Measurements from ENCODE around the gene ZNF236. TPM values are rescaled to one million over a fixed set of nuclear protein-coding genes. Genes with fewer than 3 reads are reported as not detected.

Gene ZNF236
- total RNA-seq, 1 donor = 13.6 TPM

- TF ChIP-seq CTCF (IDR thresholded peaks at IDR 0.05; ENCODE audit: insufficient read depth, low read length) = no peak
- no peak for DNase-seq (ENCODE audit: low read depth)
- H3K4me3 ChIP-seq (ENCODE audit: low read depth, low read length) = no peak overlapping the region
These were observed 73.1 kb downstream of the ZNF236 start for GRCh38 chr18:76895498-76895897.

- H3K4me3 ChIP-seq (ENCODE audit: low read depth, low read length) = no peak overlapping the region
These were observed 74.3 kb downstream of the ZNF236 start for GRCh38 chr18:76896677-76897076.

GRCh38 chr18:76897257-76897656, 74.9 kb downstream of the ZNF236 start:
- DNase-seq (ENCODE audit: low read depth) = no peak
- TF ChIP-seq CTCF (IDR thresholded peaks at IDR 0.05; ENCODE audit: insufficient read depth, low read length) = no peak

More at GRCh38 chr18:76896677-76897076, 74.3 kb downstream of the ZNF236 start:
- no peak for TF ChIP-seq CTCF (IDR thresholded peaks at IDR 0.05; ENCODE audit: insufficient read depth, low read length)
- no peak for DNase-seq (ENCODE audit: low read depth)

GRCh38 chr18:76903386-76903785, 81.0 kb downstream of the ZNF236 start:
- TF ChIP-seq CTCF (IDR thresholded peaks at IDR 0.05; ENCODE audit: insufficient read depth, low read length) = no peak
- H3K4me3 ChIP-seq (ENCODE audit: low read depth, low read length) = no peak overlapping the region
- peak; percentile 9 for DNase-seq (ENCODE audit: low read depth)

More at GRCh38 chr18:76897257-76897656, 74.9 kb downstream of the ZNF236 start:
- H3K4me3 ChIP-seq (ENCODE audit: low read depth, low read length) = no peak overlapping the region

GRCh38 chr18:76905821-76906220, 83.5 kb downstream of the ZNF236 start:
- no peak for DNase-seq (ENCODE audit: low read depth)
- TF ChIP-seq CTCF (IDR thresholded peaks at IDR 0.05; ENCODE audit: insufficient read depth, low read length) = no peak
- H3K4me3 ChIP-seq (ENCODE audit: low read depth, low read length) = no peak overlapping the region

- no peak for DNase-seq (ENCODE audit: low read depth)
- no peak for TF ChIP-seq CTCF (IDR thresholded peaks at IDR 0.05; ENCODE audit: insufficient read depth, low read length)
- no peak overlapping the region for H3K4me3 ChIP-seq (ENCODE audit: low read depth, low read length)
These were observed 85.9 kb downstream of the ZNF236 start for GRCh38 chr18:76908277-76908676.

- no peak for DNase-seq (ENCODE audit: low read depth)
- no peak overlapping the region for H3K4me3 ChIP-seq (ENCODE audit: low read depth, low read length)
- no peak for TF ChIP-seq CTCF (IDR thresholded peaks at IDR 0.05; ENCODE audit: insufficient read depth, low read length)
These were observed 87.1 kb downstream of the ZNF236 start for GRCh38 chr18:76909439-76909838.

All from fibroblast of the aortic adventitia (primary cell).